CD1c-positive myeloid dendritic cell (primary cell): ENCODE data around the gene LRP1B.
A peak's percentile ranks its signal among the peaks of the same experiment; 100 is the strongest.

Source experiments
- DNase-seq: peaks from one replicate; pipeline ENCODE4 v3.0.0-alpha.2; 2016; ENCODE audit errors: extremely low spot score

LRP1B gene

GRCh38 chr2:141589314-141589713 is 541.5 kb downstream of the LRP1B start:
- no peak for DNase-seq

GRCh38 chr2:141586985-141587384 is 543.8 kb downstream of the LRP1B start:
- no peak for DNase-seq

- DNase-seq: no peak
Measured at GRCh38 chr2:141582213-141582612, 548.6 kb downstream of the LRP1B start.

GRCh38 chr2:141579071-141579470 is 551.7 kb downstream of the LRP1B start:
- no peak for DNase-seq

- no peak for DNase-seq
Measured at GRCh38 chr2:141570474-141571131, 560.2 kb downstream of the LRP1B start.

GRCh38 chr2:141569941-141570340 is 560.9 kb downstream of the LRP1B start:
- DNase-seq: no peak

GRCh38 chr2:141565597-141565996 is 565.2 kb downstream of the LRP1B start:
- DNase-seq: no peak

- DNase-seq: no peak
Measured at GRCh38 chr2:141560723-141561122, 570.1 kb downstream of the LRP1B start.

- peak; percentile 76 for DNase-seq
Measured at GRCh38 chr2:141557329-141558095, 573.3 kb downstream of the LRP1B start.

GRCh38 chr2:141555876-141556470 is 574.8 kb downstream of the LRP1B start:
- no peak for DNase-seq

- peak; percentile 41 for DNase-seq
Measured at GRCh38 chr2:141554810-141555209, 576.0 kb downstream of the LRP1B start.

- no peak for DNase-seq
Measured at GRCh38 chr2:141534666-141535362, 596.0 kb downstream of the LRP1B start.

GRCh38 chr2:141529659-141530058 is 601.2 kb downstream of the LRP1B start:
- no peak for DNase-seq

- no peak for DNase-seq
Measured at GRCh38 chr2:141528990-141529389, 601.8 kb downstream of the LRP1B start.

- DNase-seq: no peak
Measured at GRCh38 chr2:141526760-141527159, 604.1 kb downstream of the LRP1B start.

- no peak for DNase-seq
Measured at GRCh38 chr2:141524777-141525176, 606.0 kb downstream of the LRP1B start.

- no peak for DNase-seq
Measured at GRCh38 chr2:141523199-141523598, 607.6 kb downstream of the LRP1B start.

GRCh38 chr2:141522702-141523101 is 608.1 kb downstream of the LRP1B start:
- DNase-seq: no peak

GRCh38 chr2:141522048-141522447 is 608.8 kb downstream of the LRP1B start:
- no peak for DNase-seq

- no peak for DNase-seq
Measured at GRCh38 chr2:141519906-141520305, 610.9 kb downstream of the LRP1B start.

GRCh38 chr2:141517852-141518421 is 612.9 kb downstream of the LRP1B start:
- DNase-seq: no peak
